Nephron progenitor cell (in vitro differentiated cells): Measurements from ENCODE around the gene HLA-DOA.

Experiments used
- DNase-seq: peaks from one replicate; pipeline ENCODE4 v3.0.0; 2021
- H3K27ac Mint-ChIP-seq: 2 replicates; pipeline ENCODE4 v1.8.0; 2021; ENCODE audit warnings: mild to moderate bottlenecking, moderate library complexity, mixed read lengths
- H3K27me3 Mint-ChIP-seq: 2 replicates; pipeline ENCODE4 v1.8.0; 2021; ENCODE audit warnings: mild to moderate bottlenecking, low read depth, mixed read lengths; ENCODE audit not compliant: poor library complexity
- H3K36me3 Mint-ChIP-seq: 2 replicates; pipeline ENCODE4 v1.8.0; 2021; ENCODE audit warnings: low read depth, mixed read lengths
- H3K4me1 Mint-ChIP-seq: 2 replicates; pipeline ENCODE4 v1.8.0; 2021; ENCODE audit warnings: mixed read lengths
- H3K4me3 Mint-ChIP-seq: 2 replicates; pipeline ENCODE4 v1.8.0; 2021; ENCODE audit warnings: mild to moderate bottlenecking, moderate library complexity, mixed read lengths
- H3K9me3 Mint-ChIP-seq: 2 replicates; pipeline ENCODE4 v1.8.0; 2021; ENCODE audit warnings: mild to moderate bottlenecking, moderate library complexity, mixed read lengths
- CTCF ChIP-seq: fragments of 200-600 bp; sonication (generic); IDR thresholded peaks from 2 replicates; pipeline ENCODE4 v1.5.0; 2021; ENCODE audit warnings: antibody characterized with exemption

The HLA-DOA gene

GRCh38 chr6:33019372-33019771 lies 10.0 kb upstream of the HLA-DOA start:
- H3K9me3 Mint-ChIP-seq: no peaks in the 10 kb centered on the region
- no peak overlapping the region for H3K4me3 Mint-ChIP-seq
- no peak for DNase-seq
- H3K27me3 Mint-ChIP-seq: peaks cover 48% of the 10 kb centered on the region
- H3K27ac Mint-ChIP-seq: no peak overlapping the region
- H3K36me3 Mint-ChIP-seq: no peaks in the 10 kb centered on the region
- H3K4me1 Mint-ChIP-seq: peaks cover 25% of the 10 kb centered on the region
- TF ChIP-seq CTCF: no peak

- H3K4me1 Mint-ChIP-seq: peaks cover 25% of the 10 kb centered on the region
- H3K9me3 Mint-ChIP-seq: no peaks in the 10 kb centered on the region
- no peaks in the 10 kb centered on the region for H3K36me3 Mint-ChIP-seq
These were observed 9.5 kb upstream of the HLA-DOA start for GRCh38 chr6:33018904-33019303.

GRCh38 chr6:33018418-33018817 lies 9.0 kb upstream of the HLA-DOA start:
- DNase-seq: no peak
- Mint-ChIP-seq H3K4me3 (no peak overlapping the region), H3K4me1 (peaks cover 25% of the 10 kb centered on the region), H3K27me3 (peaks cover 52% of the 10 kb centered on the region), H3K27ac (no peak overlapping the region), H3K36me3 (no peaks in the 10 kb centered on the region), H3K9me3 (no peaks in the 10 kb centered on the region)
- no peak for TF ChIP-seq CTCF

More at GRCh38 chr6:33018904-33019303, 9.5 kb upstream of the HLA-DOA start:
- Mint-ChIP-seq H3K4me3 (no peak overlapping the region), H3K27ac (no peak overlapping the region), H3K27me3 (peaks cover 48% of the 10 kb centered on the region)
- no peak for TF ChIP-seq CTCF
- DNase-seq: no peak

- no peak overlapping the region for H3K4me3 Mint-ChIP-seq
- TF ChIP-seq CTCF: no peak
- H3K27ac Mint-ChIP-seq: no peak overlapping the region
- H3K9me3 Mint-ChIP-seq: no peaks in the 10 kb centered on the region
- H3K36me3 Mint-ChIP-seq: no peaks in the 10 kb centered on the region
- H3K27me3 Mint-ChIP-seq: peaks cover 54% of the 10 kb centered on the region
- peaks cover 25% of the 10 kb centered on the region for H3K4me1 Mint-ChIP-seq
- no peak for DNase-seq
These were observed 8.4 kb upstream of the HLA-DOA start for GRCh38 chr6:33017694-33018353.

- TF ChIP-seq CTCF: no peak
- H3K4me1 Mint-ChIP-seq: peaks cover 25% of the 10 kb centered on the region
- no peak overlapping the region for H3K27ac Mint-ChIP-seq
- H3K4me3 Mint-ChIP-seq: no peak overlapping the region
- DNase-seq: no peak
- no peaks in the 10 kb centered on the region for H3K36me3 Mint-ChIP-seq
- H3K27me3 Mint-ChIP-seq: peaks cover 48% of the 10 kb centered on the region
- H3K9me3 Mint-ChIP-seq: no peaks in the 10 kb centered on the region
These were observed 7.6 kb upstream of the HLA-DOA start for GRCh38 chr6:33017018-33017417.

- H3K36me3 Mint-ChIP-seq: no peaks in the 10 kb centered on the region
- peaks cover 48% of the 10 kb centered on the region for H3K27me3 Mint-ChIP-seq
- no peaks in the 10 kb centered on the region for H3K9me3 Mint-ChIP-seq
- no peak overlapping the region for H3K4me3 Mint-ChIP-seq
- peaks cover 25% of the 10 kb centered on the region for H3K4me1 Mint-ChIP-seq
- no peak overlapping the region for H3K27ac Mint-ChIP-seq
- no peak for DNase-seq
- TF ChIP-seq CTCF: no peak
These were observed 6.4 kb upstream of the HLA-DOA start for GRCh38 chr6:33015798-33016197.
